Measurements from ENCODE around the gene KHNYN.

The KHNYN gene

DNA sequence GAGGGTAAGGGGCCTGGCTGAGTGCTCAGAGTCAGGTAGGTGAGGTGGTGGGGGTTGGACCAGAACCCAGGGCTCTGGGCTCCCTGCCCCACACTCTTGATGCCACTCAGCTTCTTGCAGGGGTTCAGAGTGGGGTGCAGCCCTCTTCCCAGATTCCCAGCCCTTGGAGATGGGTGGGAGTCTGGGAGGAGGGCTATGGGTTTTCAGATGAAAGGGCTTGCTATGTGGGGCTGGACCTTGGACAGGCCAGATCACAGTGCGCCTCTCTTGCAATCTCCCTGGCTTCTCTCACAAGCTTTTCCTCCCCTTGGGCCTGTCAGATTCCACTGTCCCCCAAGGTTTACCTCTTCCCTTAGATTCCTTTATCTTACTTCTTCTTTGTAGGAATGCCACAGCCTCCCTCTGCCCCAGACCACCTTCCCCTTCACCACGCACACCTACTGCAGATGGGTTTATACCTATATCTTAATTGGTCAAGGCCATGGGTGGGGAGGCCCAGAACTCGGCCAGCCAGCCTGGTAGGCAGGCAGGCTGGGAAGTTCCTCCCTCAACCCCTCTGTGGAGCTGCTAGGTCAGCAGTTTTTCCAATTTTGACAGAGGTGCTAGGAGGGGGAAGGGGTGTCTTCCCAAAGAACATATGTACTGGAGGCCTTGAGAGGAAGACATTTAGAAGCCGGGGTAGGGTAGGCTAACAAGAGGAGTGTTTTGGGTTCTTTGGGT lies 29.6 kb upstream of the KHNYN start:
- in situ Hi-C loops (cut with MboI; ENCODE audit: low sequenced_read_pairs, unreplicated experiment) = no loop called here

DNA sequence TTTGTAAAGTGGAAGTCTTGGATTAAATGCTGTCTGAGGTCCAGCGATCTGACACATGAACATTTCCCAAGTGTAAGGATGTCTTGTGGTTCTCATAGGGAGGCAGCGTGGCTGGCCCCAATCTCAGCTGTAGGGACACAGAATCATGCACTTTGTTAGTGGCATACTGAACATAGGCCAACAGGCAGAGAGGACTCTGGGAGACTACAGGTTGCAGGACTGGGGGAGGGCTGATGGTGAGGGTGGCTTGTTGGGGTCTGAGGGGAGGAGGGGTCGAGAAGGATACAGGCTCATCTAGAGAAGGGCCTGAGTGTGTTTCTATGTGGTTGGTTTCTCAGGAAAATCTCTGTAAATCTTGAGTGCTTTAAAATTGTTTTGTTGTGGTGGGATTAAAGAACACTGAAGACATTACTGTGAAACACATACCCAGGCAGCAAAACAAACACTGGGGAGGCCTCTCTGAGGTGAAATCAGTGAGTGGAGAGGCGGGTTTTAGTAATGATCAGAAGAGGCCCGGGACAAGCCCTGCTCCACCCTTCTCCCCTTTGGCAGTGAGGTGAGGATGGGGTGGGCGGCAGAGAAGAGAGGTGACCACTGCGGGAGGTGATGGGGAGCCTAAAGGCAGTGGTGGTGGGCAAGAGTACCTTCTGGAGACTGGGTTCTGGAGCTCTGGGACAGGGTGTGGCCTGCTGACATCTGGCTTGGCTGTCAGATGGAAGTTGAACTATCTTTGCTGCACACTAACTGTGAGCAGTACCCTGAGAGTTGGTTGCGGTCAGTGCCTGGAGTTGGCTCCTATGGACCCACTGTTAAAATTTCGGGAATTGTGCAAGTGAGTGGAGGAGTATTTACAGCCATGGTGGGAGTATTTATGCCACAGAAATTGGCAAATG lies 27.7 kb upstream of the KHNYN start:
- DNase-seq (ENCODE audit: low spot score) = no peak
- TF ChIP-seq, protein P1, sequence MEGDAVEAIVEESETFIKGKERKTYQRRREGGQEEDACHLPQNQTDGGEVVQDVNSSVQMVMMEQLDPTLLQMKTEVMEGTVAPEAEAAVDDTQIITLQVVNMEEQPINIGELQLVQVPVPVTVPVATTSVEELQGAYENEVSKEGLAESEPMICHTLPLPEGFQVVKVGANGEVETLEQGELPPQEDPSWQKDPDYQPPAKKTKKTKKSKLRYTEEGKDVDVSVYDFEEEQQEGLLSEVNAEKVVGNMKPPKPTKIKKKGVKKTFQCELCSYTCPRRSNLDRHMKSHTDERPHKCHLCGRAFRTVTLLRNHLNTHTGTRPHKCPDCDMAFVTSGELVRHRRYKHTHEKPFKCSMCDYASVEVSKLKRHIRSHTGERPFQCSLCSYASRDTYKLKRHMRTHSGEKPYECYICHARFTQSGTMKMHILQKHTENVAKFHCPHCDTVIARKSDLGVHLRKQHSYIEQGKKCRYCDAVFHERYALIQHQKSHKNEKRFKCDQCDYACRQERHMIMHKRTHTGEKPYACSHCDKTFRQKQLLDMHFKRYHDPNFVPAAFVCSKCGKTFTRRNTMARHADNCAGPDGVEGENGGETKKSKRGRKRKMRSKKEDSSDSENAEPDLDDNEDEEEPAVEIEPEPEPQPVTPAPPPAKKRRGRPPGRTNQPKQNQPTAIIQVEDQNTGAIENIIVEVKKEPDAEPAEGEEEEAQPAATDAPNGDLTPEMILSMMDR (IDR thresholded peaks at IDR 0.05; ENCODE audit: borderline replicate concordance, control extremely low read depth, extremely low read depth, insufficient read depth, missing control alignments) = no peak
- in situ Hi-C loops (cut with MboI; ENCODE audit: low sequenced_read_pairs, unreplicated experiment) = no loop called here

More for the DNA sequence above, 29.6 kb upstream of the KHNYN start:
- TF ChIP-seq, protein P1 (IDR thresholded peaks at IDR 0.05; ENCODE audit: borderline replicate concordance, control extremely low read depth, extremely low read depth, insufficient read depth, missing control alignments) = no peak
- no peak for DNase-seq (ENCODE audit: low spot score)

DNA sequence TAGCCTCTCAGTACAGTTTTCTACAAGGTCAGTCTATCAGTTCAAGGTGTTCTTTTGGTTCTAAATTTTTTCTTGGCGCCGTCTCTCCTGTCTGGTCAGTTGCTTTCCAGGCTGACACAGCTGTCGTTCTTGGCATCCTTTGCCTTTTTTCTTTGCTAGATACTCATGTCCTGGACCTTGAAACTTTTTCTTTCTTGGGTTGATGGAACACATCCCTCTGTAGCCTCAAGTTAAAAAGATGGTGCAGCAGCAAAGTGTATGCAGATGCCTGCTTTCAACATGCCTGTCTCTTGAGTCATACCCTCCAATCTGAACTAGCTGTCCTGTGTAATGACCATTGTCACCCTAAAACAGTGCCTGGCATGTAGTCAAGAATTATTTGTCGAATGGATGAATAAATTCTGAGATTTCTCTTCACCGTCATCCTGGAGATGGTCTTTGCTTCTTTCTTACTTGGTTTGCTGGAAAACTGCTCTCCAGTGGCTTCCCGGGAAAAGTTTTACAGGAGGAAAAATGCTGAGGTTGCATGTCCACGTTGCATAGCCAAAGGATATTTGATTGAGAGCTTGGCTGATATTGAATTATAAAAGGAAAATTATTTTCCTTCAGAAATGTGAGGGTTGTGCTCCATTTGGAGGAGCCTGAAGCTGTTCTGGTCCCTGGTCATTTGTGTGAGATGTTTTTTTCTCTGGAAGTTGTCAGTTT lies 26.3 kb upstream of the KHNYN start:
- no peak for DNase-seq (ENCODE audit: low spot score)
- TF ChIP-seq, protein P1 (IDR thresholded peaks at IDR 0.05; ENCODE audit: borderline replicate concordance, control extremely low read depth, extremely low read depth, insufficient read depth, missing control alignments) = no peak
- in situ Hi-C loops (cut with MboI; ENCODE audit: low sequenced_read_pairs, unreplicated experiment) = no loop called here

DNA sequence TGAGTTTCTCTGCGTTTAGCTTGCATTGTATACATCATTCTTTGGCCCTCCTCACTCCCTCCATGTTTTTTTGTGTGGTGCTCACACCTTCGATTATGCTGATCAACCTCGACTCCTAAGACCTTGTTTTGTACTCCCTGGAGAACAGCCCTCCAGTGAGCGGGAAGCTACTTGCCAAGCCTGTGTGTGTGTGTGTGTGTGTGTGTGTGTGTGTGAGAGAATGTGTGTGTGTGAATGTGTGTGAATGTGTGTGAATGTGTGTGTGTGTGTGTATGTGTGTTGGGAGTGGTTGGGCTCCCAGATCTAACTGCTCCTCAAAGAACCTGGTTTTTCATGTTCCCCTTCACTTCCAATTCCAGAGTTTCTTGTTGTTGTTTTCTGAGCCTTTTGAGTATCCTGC lies 24.9 kb upstream of the KHNYN start:
- no peak for DNase-seq (ENCODE audit: low spot score)
- in situ Hi-C loops (cut with MboI; ENCODE audit: low sequenced_read_pairs, unreplicated experiment) = no loop called here
- TF ChIP-seq, protein P1 (IDR thresholded peaks at IDR 0.05; ENCODE audit: borderline replicate concordance, control extremely low read depth, extremely low read depth, insufficient read depth, missing control alignments) = no peak

DNA sequence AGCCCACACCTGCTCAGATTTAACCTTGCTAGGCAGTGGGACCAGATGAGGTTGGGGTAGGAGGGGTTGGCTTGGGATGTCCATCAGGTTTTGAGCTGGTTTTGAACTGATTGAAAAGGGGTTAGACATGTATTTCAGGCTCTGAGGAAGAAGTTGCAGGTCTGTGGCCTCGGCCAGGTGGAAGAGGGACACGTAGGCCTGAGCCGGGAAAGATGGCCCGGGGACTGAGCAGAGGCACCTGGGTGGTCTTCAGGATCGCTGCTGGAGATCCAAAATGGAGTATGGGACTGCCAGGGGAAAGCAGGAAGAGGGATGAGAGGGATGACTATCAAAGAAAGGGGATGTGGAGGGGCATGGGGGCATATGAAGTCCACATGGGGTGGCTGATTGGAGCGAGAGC lies 23.3 kb upstream of the KHNYN start:
- in situ Hi-C loops (cut with MboI; ENCODE audit: low sequenced_read_pairs, unreplicated experiment) = no loop called here
- DNase-seq (ENCODE audit: low spot score) = no peak
- TF ChIP-seq, protein P1 (IDR thresholded peaks at IDR 0.05; ENCODE audit: borderline replicate concordance, control extremely low read depth, extremely low read depth, insufficient read depth, missing control alignments) = no peak

DNA sequence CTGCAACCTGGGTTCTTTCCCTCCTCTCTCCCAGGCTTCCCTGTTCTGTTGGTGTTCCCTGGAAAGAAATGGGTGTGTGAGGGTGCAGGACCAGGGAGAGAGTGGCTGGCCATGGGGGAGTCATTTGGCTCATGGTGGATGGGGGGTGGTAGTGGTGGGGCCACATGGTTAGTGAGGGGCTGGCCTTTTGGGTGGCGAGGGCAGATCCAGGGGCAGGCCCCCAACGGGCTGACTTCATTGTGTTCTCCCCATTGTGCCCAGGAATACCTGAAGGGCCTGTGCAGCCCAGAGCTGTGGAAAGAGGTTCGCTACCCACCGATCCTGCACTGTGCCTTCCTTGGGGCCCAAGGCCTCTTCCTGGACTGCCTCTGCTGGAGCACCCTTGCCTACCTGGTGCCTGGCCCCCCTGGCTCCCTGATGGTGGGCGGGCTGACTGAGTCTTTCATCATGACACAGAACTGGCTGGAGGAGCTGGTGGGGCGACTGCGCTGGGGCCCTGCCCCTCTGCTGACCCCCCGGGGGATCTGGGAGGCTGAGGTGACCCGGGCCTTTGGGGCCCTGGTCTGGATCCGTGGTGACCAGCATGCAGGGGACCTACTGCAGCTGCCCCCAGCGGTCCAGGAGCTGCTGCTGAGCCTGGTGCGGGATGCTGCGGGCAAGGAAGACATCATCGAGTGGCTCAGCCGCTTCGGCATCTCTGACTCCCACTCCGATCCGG lies 22.0 kb upstream of the KHNYN start:
- TF ChIP-seq, protein P1 (IDR thresholded peaks at IDR 0.05; ENCODE audit: borderline replicate concordance, control extremely low read depth, extremely low read depth, insufficient read depth, missing control alignments) = no peak
- in situ Hi-C loops (cut with MboI; ENCODE audit: low sequenced_read_pairs, unreplicated experiment) = no loop called here
- DNase-seq (ENCODE audit: low spot score) = no peak
